ENCODE measurements around the gene LBH.

DNA sequence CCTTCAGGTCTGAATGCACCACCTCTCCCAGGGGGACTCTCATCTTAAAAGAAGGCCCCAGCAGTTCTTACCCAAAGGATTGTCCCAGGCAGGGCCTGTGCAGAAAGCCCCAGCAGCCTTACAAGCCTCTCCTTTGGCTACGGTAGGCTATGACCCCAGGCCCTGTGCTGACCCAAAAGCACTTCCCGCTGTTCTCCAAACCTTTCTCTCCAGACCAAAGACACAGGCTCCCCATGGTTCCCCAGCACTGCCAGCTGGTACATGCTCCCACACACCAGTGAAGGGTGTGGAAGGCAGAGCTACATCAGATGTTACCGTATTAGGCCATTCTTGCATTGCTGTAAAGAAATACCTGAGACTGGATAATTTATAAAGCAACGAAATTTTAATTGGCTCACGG lies 35.4 kb downstream of the LBH start:
- TF ChIP-seq EZH2 (IDR thresholded peaks at IDR 0.05; ENCODE audit: insufficient read depth, poor library complexity, severe bottlenecking), result no peak
- no peak for TF ChIP-seq EZH2phosphoT487 (IDR thresholded peaks at IDR 0.05; ENCODE audit: insufficient read depth, low read depth)

All from GM23248 (cell line).